K562 (cell line): ENCODE measurements around the gene TMEM208. TPM values are rescaled to one million over a fixed set of nuclear protein-coding genes. Genes with fewer than 3 reads are reported as not detected.
A peak's percentile ranks its signal among the peaks of the same experiment; 100 is the strongest.

Experiments used
- C11orf30 ChIP-seq: fragments of 450-650 bp; IDR thresholded peaks from 2 replicates; pipeline ENCODE4 v1.6.1; 2016; ENCODE audit warnings: low read depth, mild to moderate bottlenecking
- CBX8 ChIP-seq: fragments of 200-600 bp; sonication (generic); IDR thresholded peaks from 2 replicates; pipeline ENCODE4 v1.6.1; 2012; ENCODE audit warnings: borderline replicate concordance, mixed run types, low read depth, mild to moderate bottlenecking, moderate library complexity, mixed read lengths, low read length, control low read depth, inconsistent platforms; ENCODE audit not compliant: poor library complexity, severe bottlenecking; ENCODE audit errors: extremely low read depth
- CEBPG ChIP-seq, 3 experiments: fragments of 200-800 bp in 1 of 3; sonication (Bioruptor generic) in 1 of 3; sonication (generic) in 1 of 3; formaldehyde crosslinking in 1 of 3; IDR thresholded peaks in 2 of 3; conservative IDR thresholded peaks in 1 of 3; 2 replicates each; pipeline versions ENCODE4 v1.6.1 to v1.8.0; 2016 to 2022; ENCODE audit warnings: missing compliant biosample characterization in 2 of 3, missing genetic modification characterization in 2 of 3, mild to moderate bottlenecking in 1 of 3, missing genetic modification reagents in 1 of 3
- E2F4 ChIP-seq: sonication (generic); formaldehyde crosslinking; IDR thresholded peaks from 2 replicates; pipeline ENCODE4 v1.8.0; 2022; ENCODE audit warnings: mild to moderate bottlenecking, low read depth, missing genetic modification reagents
- GTF2E2 ChIP-seq: fragments of 200-800 bp; sonication (Bioruptor generic); IDR thresholded peaks from 2 replicates; pipeline ENCODE4 v1.6.1; 2016; ENCODE audit warnings: missing genetic modification characterization, missing compliant biosample characterization
- HDAC3 ChIP-seq: fragments of 450-650 bp; IDR thresholded peaks from 2 replicates; pipeline ENCODE4 v1.6.1; 2018; ENCODE audit warnings: borderline replicate concordance, mild to moderate bottlenecking, moderate library complexity; ENCODE audit not compliant: partially characterized antibody
- HDGF ChIP-seq: fragments of 450-650 bp; IDR thresholded peaks from 2 replicates; pipeline ENCODE4 v1.6.1; 2016
- KLF13 ChIP-seq: fragments of 450-650 bp; IDR thresholded peaks from 2 replicates; pipeline ENCODE4 v1.6.1; 2016; ENCODE audit warnings: missing genetic modification characterization, low read depth, mild to moderate bottlenecking, missing compliant biosample characterization, moderate library complexity, borderline replicate concordance
- MBD2 ChIP-seq: sonication (generic); IDR thresholded peaks from 2 replicates; pipeline ENCODE4 v1.6.1; 2016; ENCODE audit warnings: low read depth, borderline replicate concordance
- MXI1 ChIP-seq: IDR thresholded peaks from 2 replicates; pipeline ENCODE4 v1.6.1; 2011; ENCODE audit warnings: low read depth, mild to moderate bottlenecking, improper control_type of control experiment, low read length
- OTX1 ChIP-seq: fragments of 450-650 bp; formaldehyde crosslinking; IDR thresholded peaks from 2 replicates; pipeline ENCODE4 v1.4.0; 2022; ENCODE audit warnings: mild to moderate bottlenecking
- RBM17 ChIP-seq: fragments of 200-400 bp; formaldehyde crosslinking; IDR thresholded peaks from 2 replicates; pipeline ENCODE4 v1.6.1; 2017; ENCODE audit warnings: low read depth, mild to moderate bottlenecking, low read length, borderline replicate concordance
- SMARCE1 ChIP-seq: fragments of 450-650 bp; IDR thresholded peaks from 2 replicates; pipeline ENCODE4 v1.7.1; 2016; ENCODE audit warnings: mild to moderate bottlenecking
- SPI1 ChIP-seq: IDR thresholded peaks from 2 replicates; pipeline ENCODE4 v1.6.1; 2011; ENCODE audit warnings: low read depth, low read length, control low read depth, borderline replicate concordance
- TFAM ChIP-seq: fragments of 250-450 bp; sonication (Bioruptor Pico); conservative IDR thresholded peaks from 2 replicates; pipeline ENCODE4 v1.5.0; 2021; ENCODE audit warnings: mild to moderate bottlenecking, moderate library complexity
- THAP12 ChIP-seq: fragments of 250-450 bp; sonication (Bioruptor Pico); IDR thresholded peaks from 2 replicates; pipeline ENCODE4 v1.9.0; 2021; ENCODE audit warnings: mild to moderate bottlenecking, inconsistent platforms
- UBTF ChIP-seq, 2 experiments: IDR thresholded peaks; 2 replicates each; pipeline ENCODE4 v1.6.1; 2012; ENCODE audit warnings: improper control_type of control experiment in 2 of 2, low read depth in 2 of 2, low read length in 2 of 2, borderline replicate concordance in 1 of 2
- ZNF165 ChIP-seq: fragments of 250-450 bp; sonication (Bioruptor Pico); IDR thresholded peaks from 2 replicates; pipeline ENCODE4 v1.4.0; 2020; ENCODE audit warnings: borderline replicate concordance
- ZNF175 ChIP-seq: fragments of 200-800 bp; sonication (Bioruptor generic); IDR thresholded peaks from 2 replicates; pipeline ENCODE4 v1.6.1; 2016; ENCODE audit warnings: low read depth, mild to moderate bottlenecking, missing genetic modification characterization, missing compliant biosample characterization
- ZNF24 ChIP-seq: fragments of 450-650 bp; IDR thresholded peaks from 2 replicates; pipeline ENCODE4 v1.6.1; 2016
- ZNF717 ChIP-seq: fragments of 250-450 bp; sonication (Bioruptor Pico); IDR thresholded peaks from 2 replicates; pipeline ENCODE4 v1.5.0; 2021
- polyA plus RNA-seq, 8 experiments: library from polyadenylated mRNA; depleted of rRNA in 4 of 8; stranded (reverse) in 5 of 8; unstranded in 3 of 8; fragments of >200 nt; fragmentation: Nextera tagmentation in 2 of 8; fragmentation: Illumina TruSeq in 1 of 8; extraction: Ambion mirVana in 2 of 8; extraction: Trizol in 1 of 8; gene quantifications; 2 replicates each; pipeline versions ENCODE4 v1.2.1 to v1.2.3, GENCODE V29; 2011 to 2014; ENCODE audit warnings: inconsistent platforms in 1 of 8, missing spikeins in 1 of 8
- total RNA-seq, 7 experiments: library from RNA; depleted of rRNA in 6 of 7; stranded (reverse); fragments of >200 nt in 6 of 7; fragmentation: Illumina TruSeq in 2 of 7; extraction: Trizol in 2 of 7; gene quantifications; 2 replicates each; pipeline versions ENCODE4 v1.2.1 to v1.2.3, GENCODE V29; 2011 to 2021; ENCODE audit warnings: low replicate concordance in 1 of 7

Gene TMEM208
- total and polyA plus RNA-seq, 9 of the 15 experiments (the other 6 are each of a cell fraction or from before 2014, with no cell fraction given): 31.8 to 239 (median 54.3) TPM

- TF ChIP-seq UBTF (IDR thresholded peaks at IDR 0.05; ENCODE audit: borderline replicate concordance in 1 of 2, low read depth in 2 of 2, low read length in 2 of 2) (peak in 1 of 2 experiments; percentile 31; a peak in 1 of 4 replicates), MXI1 (no peak), C11orf30 (peak; percentile 94), HDGF (peak; percentile 46; the same call in 1 of the 2 replicates), HDAC3 (no peak), CEBPG (CRISPR knock-in tag; IDR thresholded peaks at IDR 0.05) (no peak), CEBPG (tag; conservative IDR thresholded peaks at IDR 0.05 in 1 of 2, IDR thresholded peaks at IDR 0.05 in 1 of 2) (no peak), RBM17 (no peak), SMARCE1 (peak; percentile 81), ZNF175 (CRISPR knock-in tag) (0 out of 2 replicates have a peak, but pooled peaks have one; percentile 70), CBX8 (no peak), ZNF165 (CRISPR knock-in tag) (no peak), ZNF717 (CRISPR knock-in tag) (no peak), E2F4 (CRISPR knock-in tag) (no peak), OTX1 (CRISPR knock-in tag) (no peak), ZNF24 (no peak), KLF13 (tag) (0 out of 2 replicates have a peak, but pooled peaks have one; percentile 15), MBD2 (0 out of 2 replicates have a peak, but pooled peaks have one; percentile 40), TFAM (CRISPR knock-in tag) (no peak), THAP12 (no peak), GTF2E2 (tag) (no peak), SPI1 (no peak)
These were observed 14.3 kb downstream of the TMEM208 start (continued) for GRCh38 chr16:67241008-67241900.
